ENCODE data around the gene ZNF318. TPM values are rescaled to one million over a fixed set of nuclear protein-coding genes. Genes with fewer than 3 reads are reported as not detected.
A peak's percentile ranks its signal among the peaks of the same experiment; 100 is the strongest.

The ZNF318 gene
- total RNA-seq, 1 experiment from 2014 or later: 15.8 TPM

- Mint-ChIP-seq H3K27me3 (ENCODE audit: unreplicated experiment) (peaks cover 23% of the 10 kb centered on the region), H3K4me3 (ENCODE audit: low read depth, unreplicated experiment) (no peak overlapping the region), H3K9me3 (ENCODE audit: low read depth, unreplicated experiment) (peaks cover 5% of the 10 kb centered on the region), H3K4me1 (ENCODE audit: low read depth, unreplicated experiment) (peaks cover 13% of the 10 kb centered on the region), H3K36me3 (ENCODE audit: insufficient read depth, unreplicated experiment) (no peaks in the 10 kb centered on the region), H3K27ac (ENCODE audit: unreplicated experiment) (no peak overlapping the region)
- BruUV-seq (replicated peaks): no TSS peak
- CTCF ChIA-PET: interaction anchor here (1.0 kb wide), 1 partner anchor 20 kb away, joined by 3 read pairs; no protein-coding TSS in a partner anchor
- intact Hi-C loops (cut with micrococcal nuclease; ENCODE audit: unreplicated experiment): no loop called here
- TF ChIP-seq, protein P1, sequence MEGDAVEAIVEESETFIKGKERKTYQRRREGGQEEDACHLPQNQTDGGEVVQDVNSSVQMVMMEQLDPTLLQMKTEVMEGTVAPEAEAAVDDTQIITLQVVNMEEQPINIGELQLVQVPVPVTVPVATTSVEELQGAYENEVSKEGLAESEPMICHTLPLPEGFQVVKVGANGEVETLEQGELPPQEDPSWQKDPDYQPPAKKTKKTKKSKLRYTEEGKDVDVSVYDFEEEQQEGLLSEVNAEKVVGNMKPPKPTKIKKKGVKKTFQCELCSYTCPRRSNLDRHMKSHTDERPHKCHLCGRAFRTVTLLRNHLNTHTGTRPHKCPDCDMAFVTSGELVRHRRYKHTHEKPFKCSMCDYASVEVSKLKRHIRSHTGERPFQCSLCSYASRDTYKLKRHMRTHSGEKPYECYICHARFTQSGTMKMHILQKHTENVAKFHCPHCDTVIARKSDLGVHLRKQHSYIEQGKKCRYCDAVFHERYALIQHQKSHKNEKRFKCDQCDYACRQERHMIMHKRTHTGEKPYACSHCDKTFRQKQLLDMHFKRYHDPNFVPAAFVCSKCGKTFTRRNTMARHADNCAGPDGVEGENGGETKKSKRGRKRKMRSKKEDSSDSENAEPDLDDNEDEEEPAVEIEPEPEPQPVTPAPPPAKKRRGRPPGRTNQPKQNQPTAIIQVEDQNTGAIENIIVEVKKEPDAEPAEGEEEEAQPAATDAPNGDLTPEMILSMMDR (IDR thresholded peaks at IDR 0.05; ENCODE audit: unreplicated experiment): no peak
- DNase-seq: no peak
Observed at GRCh38 chr6:43402820-43403219, 33.4 kb upstream of the ZNF318 start.

DNA sequence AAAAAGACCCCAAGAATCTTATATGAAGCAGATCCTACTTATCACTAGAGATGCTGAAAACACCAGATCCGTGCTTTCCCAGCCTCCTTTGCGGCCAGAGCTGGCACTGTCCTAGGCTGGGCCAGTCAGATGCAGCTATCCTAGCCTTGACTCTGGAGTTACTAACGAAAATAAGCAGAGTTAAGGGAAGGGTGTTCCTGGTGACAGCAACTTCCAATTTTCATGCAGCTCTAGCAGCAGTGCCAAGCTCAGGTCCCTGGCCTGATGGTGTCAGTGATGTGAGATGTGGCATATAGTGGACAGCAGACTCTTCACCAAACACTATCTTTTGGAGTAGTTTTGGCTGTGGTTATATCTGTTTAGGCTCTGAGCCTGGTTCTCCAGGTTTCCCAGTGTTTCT lies 32.3 kb upstream of the ZNF318 start:
- H3K36me3 Mint-ChIP-seq (ENCODE audit: insufficient read depth, unreplicated experiment): no peaks in the 10 kb centered on the region
- no peak overlapping the region for H3K27ac Mint-ChIP-seq (ENCODE audit: unreplicated experiment)
- DNase-seq: no peak
- H3K9me3 Mint-ChIP-seq (ENCODE audit: low read depth, unreplicated experiment): peaks cover 2% of the 10 kb centered on the region
- no TSS peak for BruUV-seq (replicated peaks)
- TF ChIP-seq, protein P1 (IDR thresholded peaks at IDR 0.05; ENCODE audit: unreplicated experiment): no peak
- no peak overlapping the region for H3K4me3 Mint-ChIP-seq (ENCODE audit: low read depth, unreplicated experiment)
- intact Hi-C loops (cut with micrococcal nuclease; ENCODE audit: unreplicated experiment): no loop called here
- CTCF ChIA-PET: interaction anchor here (1.0 kb wide), 1 partner anchor 23 kb away, joined by 3 read pairs; no protein-coding TSS in a partner anchor
- H3K27me3 Mint-ChIP-seq (ENCODE audit: unreplicated experiment): peaks cover 17% of the 10 kb centered on the region
- peaks cover 15% of the 10 kb centered on the region for H3K4me1 Mint-ChIP-seq (ENCODE audit: low read depth, unreplicated experiment)

GRCh38 chr6:43399932-43400487 lies 30.6 kb upstream of the ZNF318 start:
- peaks cover 17% of the 10 kb centered on the region for H3K27me3 Mint-ChIP-seq (ENCODE audit: unreplicated experiment)
- TF ChIP-seq, protein P1 (IDR thresholded peaks at IDR 0.05; ENCODE audit: unreplicated experiment): no peak
- no TSS peak for BruUV-seq (replicated peaks)
- CTCF ChIA-PET: no interaction called here
- H3K9me3 Mint-ChIP-seq (ENCODE audit: low read depth, unreplicated experiment): no peaks in the 10 kb centered on the region
- H3K4me1 Mint-ChIP-seq (ENCODE audit: low read depth, unreplicated experiment): peaks cover 24% of the 10 kb centered on the region
- H3K4me3 Mint-ChIP-seq (ENCODE audit: low read depth, unreplicated experiment): no peak overlapping the region
- H3K36me3 Mint-ChIP-seq (ENCODE audit: insufficient read depth, unreplicated experiment): peaks cover 4% of the 10 kb centered on the region
- no peak overlapping the region for H3K27ac Mint-ChIP-seq (ENCODE audit: unreplicated experiment)
- intact Hi-C loops (cut with micrococcal nuclease; ENCODE audit: unreplicated experiment): no loop called here
- DNase-seq: no peak

- peaks cover 51% of the 10 kb centered on the region for H3K27me3 Mint-ChIP-seq (ENCODE audit: unreplicated experiment)
- H3K27ac Mint-ChIP-seq (ENCODE audit: unreplicated experiment): peak overlapping the region; percentile 45
- CTCF ChIA-PET: interaction anchor here (0.6 to 2.1 kb wide), 6 partner anchors 9 to 830 kb away, joined by 3 to 5 read pairs (median 4); partner anchors contain the start of genes TJAP1 and ZNF318
- peaks cover 25% of the 10 kb centered on the region for H3K4me1 Mint-ChIP-seq (ENCODE audit: low read depth, unreplicated experiment)
- H3K36me3 Mint-ChIP-seq (ENCODE audit: insufficient read depth, unreplicated experiment): peaks cover 4% of the 10 kb centered on the region
- TF ChIP-seq, protein P1 (IDR thresholded peaks at IDR 0.05; ENCODE audit: unreplicated experiment): no peak
- no peak overlapping the region for H3K4me3 Mint-ChIP-seq (ENCODE audit: low read depth, unreplicated experiment)
- intact Hi-C loops (cut with micrococcal nuclease; ENCODE audit: unreplicated experiment): no loop called here
- peak; percentile 62 for DNase-seq
- no TSS peak for BruUV-seq (replicated peaks)
- H3K9me3 Mint-ChIP-seq (ENCODE audit: low read depth, unreplicated experiment): no peaks in the 10 kb centered on the region
Observed at GRCh38 chr6:43396408-43397149, 27.1 kb upstream of the ZNF318 start.
